RCC 7860 (cell line): ENCODE data around the gene SLC44A1.

Source experiments
- DNase-seq: peaks from one replicate; pipeline ENCODE4 v3.0.0-alpha.2; 2015; ENCODE audit warnings: low spot score
- FAIRE-seq: peaks from 2 replicates; lab custom pipeline; 2012; peaks lifted over from hg19 to GRCh38; lab: Jason Lieb, UNC

The SLC44A1 gene

DNA sequence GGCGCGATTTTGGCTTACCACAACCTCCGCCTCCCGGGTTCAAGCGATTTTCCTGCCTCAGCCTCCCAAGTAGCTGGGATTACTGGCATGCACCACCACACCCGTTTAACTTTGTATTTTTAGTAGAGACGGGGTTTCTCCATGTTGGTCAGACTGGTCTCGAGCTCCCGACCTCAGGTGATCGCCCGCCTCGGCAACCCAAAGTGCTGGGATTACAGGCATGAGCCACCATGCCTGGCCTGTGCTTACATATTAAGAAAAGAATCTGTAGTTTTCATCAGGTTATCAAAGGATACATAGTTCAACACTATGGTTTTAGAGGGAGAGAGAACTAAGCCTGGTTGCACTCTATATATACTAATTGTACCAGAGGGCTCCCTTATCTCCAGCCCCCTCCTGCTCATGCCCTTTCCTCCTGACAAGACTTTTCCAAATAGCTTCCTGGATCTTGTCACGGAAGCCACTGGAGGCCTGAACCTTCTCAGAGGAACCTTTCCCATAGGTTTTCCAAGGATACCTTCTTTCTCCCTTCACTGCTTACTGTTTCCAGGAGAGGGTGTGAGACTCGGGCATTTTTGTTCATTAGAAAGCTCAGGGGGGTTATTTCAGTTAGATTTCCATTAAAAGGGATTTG lies 53.1 kb downstream of the SLC44A1 start:
- FAIRE-seq (no peak), DNase-seq (no peak)

DNA sequence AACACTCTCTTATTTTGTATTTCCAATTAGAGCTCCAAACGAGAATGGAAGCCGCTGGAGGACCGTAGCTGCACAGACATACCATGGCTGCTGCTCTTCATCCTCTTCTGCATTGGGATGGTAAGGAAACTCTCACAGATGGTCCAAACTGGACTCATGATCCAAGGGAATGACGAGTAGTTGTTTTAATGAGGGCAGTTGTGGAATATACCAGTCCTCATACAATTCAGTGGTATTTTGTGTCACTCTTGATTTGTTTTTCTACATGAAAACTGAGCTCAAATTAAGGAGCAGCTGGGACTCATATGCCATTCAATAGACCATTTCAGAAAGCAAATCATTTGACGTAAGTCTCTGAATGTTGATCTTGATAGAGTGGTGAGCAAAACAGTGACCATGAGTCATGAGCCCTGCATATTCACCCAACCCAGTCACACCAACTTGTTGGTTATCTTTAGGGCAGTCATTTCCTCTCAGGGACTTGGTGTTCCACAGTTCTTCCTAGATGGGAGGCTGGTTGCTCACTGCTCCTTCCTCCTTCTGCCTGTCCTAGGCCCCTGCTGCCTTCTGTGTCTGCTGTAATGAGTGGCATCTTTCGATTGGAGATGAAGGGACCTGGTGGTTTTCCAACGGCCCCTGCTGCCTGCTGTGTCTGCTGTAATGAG lies 54.9 kb downstream of the SLC44A1 start:
- DNase-seq (peak; percentile 92), FAIRE-seq (peak; percentile 94)

- no peak for FAIRE-seq
These were observed 58.3 kb downstream of the SLC44A1 start for GRCh38 chr9:105302728-105303127.

DNA sequence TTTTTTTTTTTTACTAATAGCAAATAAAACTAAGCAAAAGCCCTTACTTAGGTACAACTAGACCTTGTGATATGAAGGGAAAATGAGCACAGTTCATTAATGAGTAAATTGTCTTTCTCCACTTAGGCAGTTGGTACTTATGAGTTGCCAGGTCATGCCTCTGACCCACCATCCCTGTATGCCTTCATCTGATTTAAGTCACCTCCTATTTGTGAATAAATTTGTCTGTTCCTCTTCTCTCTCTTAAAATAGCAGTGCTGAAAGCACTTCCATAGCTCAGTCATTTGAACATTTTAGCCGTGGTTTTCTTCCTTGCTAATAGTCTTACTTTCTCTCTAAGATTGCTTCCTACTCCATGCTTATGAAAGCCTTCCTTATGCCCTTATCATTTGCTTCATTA lies 61.4 kb downstream of the SLC44A1 start:
- FAIRE-seq, result no peak
- DNase-seq, result no peak

More at GRCh38 chr9:105302728-105303127, 58.3 kb downstream of the SLC44A1 start:
- no peak for DNase-seq

DNA sequence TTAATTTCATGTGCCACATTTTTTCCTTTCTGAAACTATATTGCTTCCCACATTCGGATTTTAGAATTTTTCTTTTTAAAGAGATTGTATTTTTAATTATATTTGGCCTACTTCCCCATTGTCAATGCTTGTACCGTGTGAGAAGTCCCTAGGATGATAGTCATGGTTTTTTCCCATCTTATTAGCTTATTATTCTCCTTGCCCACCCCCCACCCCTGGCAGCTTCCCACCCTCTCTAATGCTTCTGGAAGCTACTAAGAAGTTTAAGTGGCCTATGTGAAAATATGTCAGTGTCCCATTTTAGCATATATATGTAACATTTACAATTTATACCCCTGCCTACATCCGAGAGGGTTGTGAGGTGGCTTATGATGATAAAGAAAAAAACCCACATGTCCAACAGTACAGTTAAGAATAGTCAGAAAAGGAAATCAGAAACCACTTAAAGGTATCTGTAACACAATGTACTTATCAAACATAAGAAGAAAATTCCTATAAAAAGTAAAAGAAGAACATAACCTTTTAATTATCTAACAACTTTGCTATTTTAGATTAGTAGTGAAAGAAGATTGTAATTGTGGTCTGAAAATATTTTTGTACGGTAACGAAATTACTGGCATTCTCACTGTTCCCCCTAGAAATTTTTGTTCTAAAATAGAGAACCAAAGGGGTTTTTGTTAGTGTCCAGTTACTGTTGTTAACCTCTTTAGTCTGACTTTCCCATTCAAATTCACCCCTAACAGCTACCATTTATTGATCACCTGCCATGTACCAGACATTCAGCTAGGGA lies 62.1 kb downstream of the SLC44A1 start:
- no peak for FAIRE-seq
- DNase-seq, result no peak

GRCh38 chr9:105307591-105308130 lies 63.2 kb downstream of the SLC44A1 start:
- DNase-seq (no peak), FAIRE-seq (no peak)

GRCh38 chr9:105308461-105309341 lies 64.2 kb downstream of the SLC44A1 start:
- no peak for DNase-seq
- FAIRE-seq, result no peak

DNA sequence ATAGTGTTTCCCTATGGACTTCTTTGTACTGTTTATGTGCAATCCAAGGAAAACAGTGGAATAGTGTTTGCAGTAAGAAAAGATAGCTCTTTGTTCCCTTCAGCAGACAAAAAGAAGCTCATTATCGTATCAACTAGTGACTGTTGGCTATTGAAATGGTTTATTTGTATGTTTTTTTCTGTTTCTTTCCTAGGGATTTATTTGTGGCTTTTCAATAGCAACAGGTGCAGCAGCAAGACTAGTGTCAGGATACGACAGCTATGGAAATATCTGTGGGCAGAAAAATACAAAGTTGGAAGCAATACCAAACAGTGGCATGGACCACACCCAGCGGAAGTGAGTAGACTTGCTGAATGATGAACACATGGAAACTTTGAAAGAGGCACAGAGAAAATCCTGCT lies 65.1 kb downstream of the SLC44A1 start:
- DNase-seq, result no peak
- FAIRE-seq, result no peak

DNA sequence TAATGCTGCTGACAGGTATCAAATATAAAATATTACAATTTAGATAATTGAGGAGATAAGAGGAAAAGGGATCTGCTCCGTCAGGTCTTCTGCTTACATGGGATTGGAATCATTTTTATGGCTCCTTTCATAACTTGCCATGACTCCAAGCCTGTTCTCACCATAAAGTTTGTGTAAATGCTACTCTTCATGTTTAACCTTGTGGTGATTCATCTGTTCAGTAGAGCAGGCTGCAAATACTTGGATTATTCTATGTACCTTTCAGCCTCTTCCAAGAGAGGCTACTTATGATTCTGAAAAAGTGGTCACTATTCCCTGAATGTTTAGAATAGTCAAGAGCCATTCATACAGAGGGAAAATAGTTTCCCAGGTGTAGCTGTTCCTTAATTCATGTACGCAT lies 66.9 kb downstream of the SLC44A1 start:
- DNase-seq (no peak), FAIRE-seq (no peak)

DNA sequence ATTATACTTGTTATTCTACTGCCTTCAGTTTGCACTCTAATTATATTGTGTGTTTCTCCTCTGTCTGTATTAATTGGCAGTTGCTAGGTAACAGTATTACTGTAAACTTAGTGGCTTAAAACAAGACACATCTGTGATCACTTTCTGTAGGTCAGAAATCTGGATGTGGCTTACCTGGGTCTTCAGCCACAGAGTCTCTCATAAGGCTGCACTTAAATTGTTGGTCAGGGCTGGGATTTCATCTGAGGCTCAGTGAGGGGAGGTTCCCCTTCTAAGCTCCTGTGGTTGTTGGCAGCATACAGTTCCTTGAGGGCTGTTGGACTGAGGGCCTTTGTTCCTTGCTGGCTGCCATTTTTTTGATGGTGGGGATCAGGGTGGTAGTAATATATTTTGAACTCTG lies 68.8 kb downstream of the SLC44A1 start:
- no peak for DNase-seq
- FAIRE-seq, result no peak

DNA sequence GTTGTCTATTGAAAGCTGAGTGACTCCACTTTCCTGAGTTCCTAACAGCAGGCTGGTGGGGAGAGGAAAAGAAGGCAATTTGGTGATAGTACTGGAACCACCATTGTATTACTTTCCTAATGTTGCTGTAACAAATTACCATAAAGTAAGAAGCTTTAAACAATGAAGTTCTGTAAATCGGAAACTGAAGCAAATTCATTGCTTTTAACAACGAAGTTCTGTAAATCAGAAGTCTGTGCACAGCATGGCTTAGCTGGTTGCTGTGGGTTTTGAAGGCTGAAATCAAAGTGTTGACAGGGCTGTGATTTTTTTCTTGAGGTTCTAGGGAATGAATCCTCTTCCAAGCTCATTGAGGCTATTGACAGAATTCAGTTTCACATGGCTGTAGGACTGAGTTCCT lies 72.3 kb downstream of the SLC44A1 start:
- no peak for FAIRE-seq
- DNase-seq, result no peak

DNA sequence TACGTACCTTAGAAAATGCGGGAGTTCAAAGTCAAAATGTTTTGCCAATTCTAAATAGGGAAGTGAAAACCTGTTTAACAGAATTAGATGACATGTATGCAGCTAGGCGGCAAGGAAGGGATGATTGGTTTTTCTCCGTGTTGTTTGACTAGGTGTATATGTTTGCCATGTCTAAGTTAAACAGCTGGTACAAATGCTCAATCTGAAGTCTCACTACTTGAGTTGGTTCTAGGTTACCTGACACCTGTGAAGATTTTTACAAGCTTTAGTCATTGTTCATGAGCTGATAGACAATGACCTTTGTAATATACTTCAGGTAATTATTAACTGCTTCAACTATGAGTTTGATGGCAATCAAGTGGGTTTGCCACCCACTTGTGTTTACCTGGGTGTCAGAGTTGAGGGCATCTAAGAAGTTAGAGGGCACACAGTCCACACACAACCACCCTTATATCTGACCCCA lies 74.3 kb downstream of the SLC44A1 start:
- FAIRE-seq (peak; percentile 52), DNase-seq (no peak)

DNA sequence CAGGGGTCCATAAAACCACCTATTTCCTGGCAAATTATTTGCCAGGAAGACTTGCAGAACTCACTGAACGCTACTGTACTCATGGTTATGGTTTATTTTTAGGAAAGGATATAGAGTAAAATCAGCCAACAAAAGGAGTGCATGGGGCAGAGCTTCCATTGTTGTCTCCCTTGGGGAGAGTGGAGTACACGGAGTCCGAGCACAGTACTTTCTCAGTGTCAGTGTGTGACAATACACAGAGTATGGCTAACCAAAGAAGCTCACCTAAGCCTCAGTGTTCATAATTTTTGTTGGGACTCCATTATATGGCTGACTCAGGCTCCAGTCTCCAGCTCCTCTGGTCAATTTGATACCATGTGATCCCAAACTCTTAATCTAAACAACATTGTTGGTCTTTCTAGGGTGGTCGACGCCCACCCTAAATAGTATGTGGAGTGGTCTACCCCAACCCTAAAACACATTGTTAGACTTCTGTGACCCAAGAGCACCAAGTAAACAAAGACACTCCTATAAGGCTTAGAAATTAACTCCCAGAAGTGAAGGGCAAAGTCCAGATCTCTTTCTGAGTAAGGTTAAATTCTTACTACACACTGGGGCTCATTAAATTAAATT lies 74.9 kb downstream of the SLC44A1 start:
- FAIRE-seq (no peak), DNase-seq (no peak)

GRCh38 chr9:105320568-105320967 lies 76.1 kb downstream of the SLC44A1 start:
- FAIRE-seq, result no peak
- no peak for DNase-seq

DNA sequence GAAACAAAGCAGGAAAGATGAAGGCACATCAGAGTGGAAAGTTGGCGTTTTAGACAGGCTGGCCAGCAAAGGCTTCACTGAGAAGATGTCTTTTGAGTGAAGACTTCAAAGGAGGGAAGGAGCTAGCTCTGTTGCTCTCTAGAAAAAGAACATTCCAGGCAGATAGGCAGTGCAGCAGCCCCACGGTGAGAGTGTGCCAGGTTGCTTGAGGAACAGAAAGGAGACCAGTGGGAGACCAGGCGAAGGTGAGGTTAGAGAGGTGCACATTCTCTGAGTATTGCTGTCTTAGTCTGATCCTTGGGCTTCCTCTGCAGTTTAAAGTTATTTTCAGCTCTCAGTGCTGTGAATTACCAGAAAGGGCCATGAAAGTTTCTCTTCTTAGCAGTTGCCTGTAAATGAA lies 83.8 kb downstream of the SLC44A1 start:
- FAIRE-seq, result no peak

DNA sequence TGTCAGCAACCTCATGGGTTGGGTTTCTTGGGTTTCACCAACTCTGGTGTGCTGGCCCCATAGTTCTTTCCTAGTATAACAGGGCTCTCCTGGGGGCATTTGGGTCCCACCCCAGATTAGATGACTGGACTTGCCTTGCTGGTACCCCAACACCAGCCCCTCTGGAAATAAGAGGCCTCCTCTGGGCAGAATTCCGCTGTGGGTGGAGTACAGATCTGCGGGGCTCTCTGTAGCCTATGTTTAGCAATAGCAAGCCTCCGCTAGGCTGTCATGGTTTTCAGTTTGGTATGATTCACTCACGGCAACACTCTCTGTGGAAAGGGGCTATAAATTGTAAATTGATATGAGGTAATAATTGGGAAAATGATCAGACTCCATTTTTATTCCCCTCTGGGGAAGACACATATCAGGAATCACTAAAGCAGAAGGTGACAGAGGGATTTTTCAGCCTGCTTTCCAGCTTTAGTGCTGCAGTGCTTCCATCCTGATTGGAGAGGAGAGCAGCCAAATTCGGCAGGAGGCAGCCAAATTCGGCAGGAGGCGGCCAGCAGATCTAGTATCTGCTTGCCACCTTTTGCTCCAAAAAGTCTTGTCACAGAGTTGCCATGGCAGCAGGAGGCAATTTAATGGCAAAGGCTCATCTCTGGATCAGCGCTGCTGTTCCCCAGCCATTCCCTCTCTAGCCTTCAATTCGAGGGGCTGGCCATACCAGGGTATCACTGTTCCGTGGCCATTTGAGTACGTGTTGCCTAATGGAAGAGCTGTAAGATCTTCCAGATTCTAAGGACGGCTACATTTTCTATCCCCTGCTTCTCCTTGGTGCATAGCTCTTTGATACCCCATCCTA lies 84.6 kb downstream of the SLC44A1 start:
- DNase-seq, result no peak
- no peak for FAIRE-seq

More for the DNA sequence above, 83.8 kb downstream of the SLC44A1 start:
- no peak for DNase-seq

DNA sequence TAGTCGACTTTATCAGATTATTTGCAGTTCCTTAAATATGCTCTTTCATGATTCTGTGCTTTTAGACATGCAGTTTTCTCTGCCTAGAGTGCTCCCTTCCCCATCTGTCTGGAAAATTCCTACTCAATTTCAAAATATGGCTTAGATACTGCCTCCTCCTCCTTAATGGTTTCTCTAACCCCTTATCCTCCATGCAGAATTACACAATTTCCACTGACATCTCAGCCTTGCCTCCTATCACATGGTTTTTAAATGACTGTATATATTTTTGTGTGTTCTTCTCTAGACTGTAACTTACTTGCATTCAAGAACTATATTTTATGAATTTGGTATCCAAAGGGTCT lies 85.2 kb downstream of the SLC44A1 start:
- FAIRE-seq, result no peak
- no peak for DNase-seq

- DNase-seq (no peak), FAIRE-seq (no peak)
These were observed 85.8 kb downstream of the SLC44A1 start for GRCh38 chr9:105330201-105330600.

- FAIRE-seq, result no peak
- DNase-seq, result no peak
These were observed 86.3 kb downstream of the SLC44A1 start for GRCh38 chr9:105330755-105331154.
